ENCODE results near the gene EBF3. TPM values are rescaled to one million over a fixed set of nuclear protein-coding genes. Genes with fewer than 3 reads are reported as not detected.

The EBF3 gene
- polyA plus RNA-seq, 2 donors = 0.57 to 0.58 TPM

DNA sequence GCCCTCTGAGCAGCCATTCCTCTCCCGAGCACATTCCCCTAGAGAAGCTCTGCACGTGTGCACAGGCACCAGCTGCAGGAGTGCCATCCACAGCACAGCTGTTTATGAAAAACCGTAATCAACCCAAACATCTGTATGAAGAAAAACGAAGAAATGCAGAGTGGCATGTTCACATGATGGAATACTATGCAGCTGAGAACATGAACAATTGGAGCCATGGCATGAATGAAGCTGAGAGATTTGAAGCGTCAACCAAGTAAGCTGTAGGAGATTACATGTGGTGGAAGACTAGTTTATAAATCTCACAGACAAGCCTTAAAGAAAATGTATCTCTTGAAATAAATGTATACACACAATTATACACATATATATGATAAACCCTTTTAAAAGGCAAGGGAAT lies 176.5 kb downstream of the EBF3 start:
- H3K27ac ChIP-seq (ENCODE audit: low read depth in 2 of 2, low read length in 1 of 2) = no peak overlapping the region
- H3K27me3 ChIP-seq (ENCODE audit: control insufficient read depth in 1 of 2, insufficient read depth in 2 of 2, low read length in 2 of 2) = no peaks in the 10 kb centered on the region
- peaks cover 12 to 14% of the 10 kb centered on the region in 2 donors for H3K9me3 ChIP-seq (ENCODE audit: control insufficient read depth in 2 of 2, insufficient read depth in 1 of 2, low read depth in 1 of 2, low read length in 1 of 2)
- H3K4me3 ChIP-seq (ENCODE audit: low read depth in 1 of 2, low read length in 2 of 2) = no peak overlapping the region
- H3K4me1 ChIP-seq (ENCODE audit: control insufficient read depth in 2 of 2, insufficient read depth in 2 of 2, low read length in 1 of 2) = no peaks in the 10 kb centered on the region
- 75 to 85% methylated on average over 5 of the region's 5 CpGs for WGBS, 2 donors
- H3K36me3 ChIP-seq (ENCODE audit: control insufficient read depth in 2 of 2, insufficient read depth in 2 of 2, low read length in 1 of 2) = no peaks in the 10 kb centered on the region

DNA sequence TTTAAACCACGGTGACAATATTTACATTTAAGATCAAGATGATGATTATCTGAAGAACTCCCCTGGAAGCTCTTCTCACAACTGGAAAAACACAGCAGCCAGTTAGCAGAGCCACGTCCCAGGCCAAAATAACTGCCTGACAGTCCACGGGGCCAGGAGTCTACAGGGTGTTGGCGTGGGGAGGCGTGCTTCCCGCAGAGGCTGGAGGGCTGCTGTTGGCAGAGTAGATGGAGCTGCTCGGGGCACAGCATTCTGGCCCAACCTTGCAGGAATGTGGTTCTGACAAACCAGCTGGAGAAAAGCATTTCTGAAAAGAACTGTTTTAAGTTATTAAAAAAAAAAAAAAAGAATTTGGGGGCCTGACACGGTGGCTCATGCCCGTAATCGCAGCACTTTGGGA lies 177.9 kb downstream of the EBF3 start:
- H3K4me3 ChIP-seq (ENCODE audit: low read depth in 1 of 2, low read length in 2 of 2) = no peak overlapping the region
- no peaks in the 10 kb centered on the region for H3K27me3 ChIP-seq (ENCODE audit: control insufficient read depth in 1 of 2, insufficient read depth in 2 of 2, low read length in 2 of 2)
- H3K4me1 ChIP-seq (ENCODE audit: control insufficient read depth in 2 of 2, insufficient read depth in 2 of 2, low read length in 1 of 2) = no peaks in the 10 kb centered on the region
- H3K27ac ChIP-seq (ENCODE audit: low read depth in 2 of 2, low read length in 1 of 2) = no peak overlapping the region
- WGBS, 2 donors = 69% methylated on average over 10 of the region's 10 CpGs
- H3K36me3 ChIP-seq (ENCODE audit: control insufficient read depth in 2 of 2, insufficient read depth in 2 of 2, low read length in 1 of 2) = no peaks in the 10 kb centered on the region
- peaks cover 13 to 14% of the 10 kb centered on the region in 2 donors for H3K9me3 ChIP-seq (ENCODE audit: control insufficient read depth in 2 of 2, insufficient read depth in 1 of 2, low read depth in 1 of 2, low read length in 1 of 2)

DNA sequence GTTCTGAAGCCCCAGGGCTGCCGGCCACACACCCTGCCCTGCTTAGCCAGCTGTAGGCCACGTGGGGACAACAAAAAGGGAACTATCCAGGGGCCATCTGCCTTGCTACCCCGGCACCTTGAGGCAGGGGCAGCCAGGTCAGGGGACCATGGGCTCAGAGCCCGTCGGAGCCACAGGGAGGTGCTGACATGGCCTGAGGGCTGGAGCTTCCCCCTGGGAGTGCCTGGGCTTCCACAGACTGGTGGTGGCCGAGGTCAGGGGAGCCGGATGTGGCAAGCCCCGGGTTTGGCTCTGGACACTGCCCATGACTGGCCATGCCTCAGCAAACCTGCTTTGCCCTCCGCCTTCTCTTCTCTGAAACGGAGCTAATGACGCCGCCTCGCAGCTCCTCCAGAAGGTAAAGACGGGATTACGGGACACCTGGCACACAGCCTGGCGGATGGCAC lies 178.5 kb downstream of the EBF3 start:
- H3K27ac ChIP-seq (ENCODE audit: low read depth in 2 of 2, low read length in 1 of 2) = no peak overlapping the region

More for the DNA sequence above, 178.5 kb downstream of the EBF3 start:
- 77 to 78% methylated on average over 16 of the region's 16 CpGs for WGBS, 2 donors
- Histone ChIP-seq H3K4me3 (ENCODE audit: low read depth in 1 of 2, low read length in 2 of 2) (no peak overlapping the region), H3K9me3 (ENCODE audit: control insufficient read depth in 2 of 2, insufficient read depth in 1 of 2, low read depth in 1 of 2, low read length in 1 of 2) (peaks cover 13 to 14% of the 10 kb centered on the region in 2 donors), H3K36me3 (ENCODE audit: control insufficient read depth in 2 of 2, insufficient read depth in 2 of 2, low read length in 1 of 2) (no peaks in the 10 kb centered on the region), H3K4me1 (ENCODE audit: control insufficient read depth in 2 of 2, insufficient read depth in 2 of 2, low read length in 1 of 2) (no peaks in the 10 kb centered on the region), H3K27me3 (ENCODE audit: control insufficient read depth in 1 of 2, insufficient read depth in 2 of 2, low read length in 2 of 2) (no peaks in the 10 kb centered on the region)

Other genes with a start within 250 kb of the EBF3 start
- gene C10orf143, start 146.6 kb upstream of the EBF3 start, polyA plus RNA-seq = 1 to 10 TPM; 3.7 to 6.3 TPM
- gene GLRX3, start 172.1 kb upstream of the EBF3 start, polyA plus RNA-seq = 10 to 100 TPM; 41.8 to 80.3 TPM